Fibroblast of skin of right quadriceps (primary cell): Measurements from ENCODE around the gene AOPEP.
A peak's percentile ranks its signal among the peaks of the same experiment; 100 is the strongest.

ENCODE experiments used
- DNase-seq: peaks from one replicate; pipeline ENCODE4 v3.0.0-alpha.2; 2013

Gene AOPEP

DNA sequence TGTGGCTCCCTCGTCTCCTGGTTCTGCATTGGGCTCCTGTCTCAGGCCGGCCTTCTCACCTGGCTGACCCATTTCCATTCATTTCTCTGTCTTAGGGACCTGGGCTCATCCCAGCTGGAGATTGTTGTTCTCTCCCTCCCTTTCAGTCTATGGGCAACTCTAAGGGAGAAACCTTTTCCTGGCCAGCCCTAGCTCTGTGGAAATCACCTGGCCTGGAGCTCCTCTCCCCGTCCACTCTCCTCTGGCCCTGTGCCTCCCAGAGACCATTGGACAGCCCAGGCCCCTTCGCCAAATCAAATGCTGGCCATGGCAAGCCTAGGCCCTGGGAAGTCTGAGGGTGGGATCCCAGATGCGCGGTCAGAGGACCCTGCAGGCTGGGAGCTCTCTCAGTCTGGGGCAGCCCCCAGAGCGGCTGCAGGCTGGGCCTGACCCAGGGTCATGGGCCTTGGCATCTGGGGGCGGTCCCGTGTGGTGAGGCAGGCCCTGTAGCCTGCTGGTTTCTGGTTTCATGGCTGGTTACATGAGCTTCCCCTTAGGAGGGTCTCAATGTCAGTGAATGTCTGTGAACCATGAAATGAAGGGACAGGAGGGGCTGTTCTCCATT, 253.5 kb downstream of the AOPEP start:
- DNase-seq = no peak

DNA sequence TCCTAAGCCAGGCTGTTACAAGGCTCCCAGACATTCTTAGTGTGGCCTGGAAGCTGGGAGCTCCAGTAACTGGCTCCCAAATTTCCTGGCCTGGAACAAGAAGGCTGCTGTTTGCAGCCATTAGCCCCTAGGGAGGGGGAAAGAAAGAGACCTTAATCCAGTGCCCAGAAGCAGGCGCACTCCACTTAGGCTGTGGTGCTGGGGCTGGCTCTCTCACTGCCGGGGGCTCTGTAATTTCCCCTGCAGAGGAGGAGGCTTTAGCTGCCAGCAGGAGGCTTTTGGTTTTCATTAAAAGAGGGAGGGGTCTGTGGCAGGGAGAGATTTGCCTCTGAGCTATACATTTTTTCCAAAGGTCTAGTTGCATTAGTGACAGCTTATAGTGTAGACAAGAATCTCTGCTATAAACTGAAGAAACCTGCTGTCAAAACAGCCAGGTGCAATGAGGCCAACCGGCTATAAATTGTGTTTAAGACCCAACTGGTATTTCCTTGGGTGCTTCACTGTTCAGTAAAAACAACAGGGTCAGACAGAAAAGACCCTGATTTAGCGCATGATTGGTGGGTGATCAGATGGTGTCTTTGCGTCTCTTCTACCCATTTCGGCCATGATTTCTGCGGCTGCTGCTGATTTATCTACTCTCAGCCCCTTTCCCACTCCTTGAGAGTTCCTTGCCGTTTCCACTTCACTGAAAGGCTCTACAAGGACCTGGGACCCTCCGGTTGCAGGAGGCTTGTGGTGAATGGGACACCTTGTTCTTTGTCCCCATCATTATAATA, 254.6 kb downstream of the AOPEP start:
- DNase-seq = no peak

- no peak for DNase-seq
Measured at GRCh38 chr9:94981723-94982090, 255.2 kb downstream of the AOPEP start.

GRCh38 chr9:94982211-94982610, 255.7 kb downstream of the AOPEP start:
- DNase-seq = no peak

GRCh38 chr9:94983552-94983951, 257.1 kb downstream of the AOPEP start:
- no peak for DNase-seq

DNA sequence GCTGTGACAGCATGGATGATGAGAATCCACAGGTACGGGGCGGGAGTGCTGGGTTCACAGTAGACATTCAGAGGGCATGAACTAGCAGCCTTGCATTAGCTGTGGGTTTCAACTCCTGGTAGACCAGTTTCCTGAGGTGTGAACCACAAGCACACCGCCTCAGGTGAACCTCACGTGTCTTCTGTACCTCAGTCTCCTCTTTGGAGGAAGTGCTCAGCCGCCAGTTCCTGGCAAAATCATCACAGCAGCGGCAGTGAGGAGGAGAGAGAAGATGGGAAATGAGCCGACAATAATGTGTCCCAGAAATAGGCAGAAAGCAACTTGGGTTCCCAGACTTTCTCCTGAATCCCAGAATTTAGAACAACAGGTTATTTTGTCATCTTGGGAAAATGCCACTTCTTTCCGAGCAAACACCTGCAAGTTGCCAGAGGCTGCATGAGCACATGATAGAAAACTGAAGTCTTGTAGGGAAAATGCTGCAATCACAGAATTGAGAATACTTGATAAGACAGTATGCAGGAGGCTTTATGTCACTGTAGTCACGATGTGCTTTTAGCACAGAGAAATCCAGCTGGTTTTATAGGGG, 258.5 kb downstream of the AOPEP start:
- no peak for DNase-seq

- no peak for DNase-seq
Measured at GRCh38 chr9:94985649-94986048, 259.1 kb downstream of the AOPEP start.

DNA sequence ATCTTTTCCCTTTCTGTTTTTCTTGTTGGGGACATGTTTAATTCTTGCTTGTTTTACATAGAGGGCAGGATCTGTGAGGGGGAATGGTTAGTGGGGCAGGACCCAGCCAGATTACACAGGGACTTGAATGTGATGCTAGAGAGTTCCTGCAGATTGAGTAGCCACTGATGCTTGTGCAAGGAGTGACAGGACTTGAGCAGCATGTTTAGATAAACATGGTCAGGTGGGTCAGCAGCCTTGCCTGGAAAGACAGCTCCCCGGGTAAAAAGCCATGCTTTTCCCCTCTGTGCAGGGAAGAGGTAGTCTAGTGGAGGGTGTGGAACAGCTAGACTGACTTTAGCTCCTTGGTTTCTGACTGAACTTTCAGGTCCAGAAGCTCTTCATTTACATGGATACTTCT, 261.2 kb downstream of the AOPEP start:
- no peak for DNase-seq

- no peak for DNase-seq
Measured at GRCh38 chr9:94990897-94991561, 264.5 kb downstream of the AOPEP start.

DNA sequence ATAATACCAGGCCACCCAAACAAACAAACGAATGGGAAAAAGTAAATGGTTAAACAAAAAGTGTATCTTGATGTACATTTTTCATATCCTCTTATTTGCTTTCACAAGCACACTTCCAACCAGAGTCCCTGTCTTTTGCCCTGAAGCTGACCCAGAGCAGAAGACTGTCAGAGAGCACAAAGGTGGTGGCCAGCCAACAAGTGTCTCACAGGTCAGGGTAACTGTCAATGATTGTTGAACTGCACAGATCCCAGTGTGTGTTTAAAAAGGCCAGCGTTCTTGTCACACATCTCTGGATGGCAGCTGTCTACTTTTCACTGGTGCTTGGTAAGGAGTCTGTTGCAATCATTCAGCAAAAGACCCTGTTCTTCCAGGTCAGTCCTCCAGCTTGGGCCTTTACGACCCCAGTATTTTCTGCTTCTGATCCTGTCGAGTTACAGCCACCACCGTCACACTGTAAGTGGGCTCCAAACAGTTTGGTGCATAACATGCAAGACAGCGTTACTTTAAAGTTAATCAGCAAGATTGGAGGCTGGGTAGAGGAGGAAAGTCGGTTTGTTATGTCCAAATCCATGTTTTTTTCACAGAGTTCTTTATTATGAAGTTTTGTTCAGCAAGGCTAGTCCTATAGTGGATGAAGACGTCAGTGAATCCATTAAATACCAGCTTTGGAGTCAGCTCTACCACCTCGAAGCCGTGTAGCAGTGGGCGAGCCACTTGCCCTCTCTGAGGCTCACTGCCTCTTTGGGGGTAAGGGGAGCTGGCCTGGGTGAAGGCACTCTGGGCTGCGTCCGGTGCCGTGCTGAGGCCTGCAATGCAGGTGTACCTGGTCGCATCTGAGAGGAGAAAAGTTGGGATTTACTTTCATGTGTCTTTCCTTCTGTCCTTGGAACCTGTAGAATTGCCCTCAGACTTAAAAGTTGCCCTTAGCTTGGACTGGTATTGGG, 265.7 kb downstream of the AOPEP start:
- no peak for DNase-seq

- peak; percentile 86 for DNase-seq
Measured at GRCh38 chr9:94993160-94993820, 266.8 kb downstream of the AOPEP start.

GRCh38 chr9:94993821-94994165, 267.3 kb downstream of the AOPEP start:
- no peak for DNase-seq

GRCh38 chr9:94995048-94995693, 268.7 kb downstream of the AOPEP start:
- DNase-seq = no peak

- DNase-seq = no peak
Measured at GRCh38 chr9:94996641-94997040, 270.1 kb downstream of the AOPEP start.

DNA sequence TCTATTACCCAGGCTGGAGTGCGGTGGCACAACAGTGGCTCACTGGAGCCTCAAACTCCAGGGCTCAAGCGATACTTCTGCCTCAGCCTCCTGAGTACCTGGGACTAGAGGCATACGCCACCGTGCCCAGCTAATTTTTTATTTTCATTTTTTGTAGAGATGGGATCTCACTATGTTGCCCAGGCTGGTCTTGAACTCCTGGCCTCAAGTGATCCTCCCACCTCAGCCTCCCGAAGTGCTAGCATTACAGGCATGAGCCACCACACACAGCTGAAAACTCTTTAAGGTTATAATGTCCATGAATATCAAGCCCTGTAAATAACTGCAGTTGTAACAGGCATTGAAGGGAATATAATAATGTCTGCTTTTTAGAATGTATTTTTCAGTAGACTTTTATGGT, 271.2 kb downstream of the AOPEP start:
- no peak for DNase-seq

DNA sequence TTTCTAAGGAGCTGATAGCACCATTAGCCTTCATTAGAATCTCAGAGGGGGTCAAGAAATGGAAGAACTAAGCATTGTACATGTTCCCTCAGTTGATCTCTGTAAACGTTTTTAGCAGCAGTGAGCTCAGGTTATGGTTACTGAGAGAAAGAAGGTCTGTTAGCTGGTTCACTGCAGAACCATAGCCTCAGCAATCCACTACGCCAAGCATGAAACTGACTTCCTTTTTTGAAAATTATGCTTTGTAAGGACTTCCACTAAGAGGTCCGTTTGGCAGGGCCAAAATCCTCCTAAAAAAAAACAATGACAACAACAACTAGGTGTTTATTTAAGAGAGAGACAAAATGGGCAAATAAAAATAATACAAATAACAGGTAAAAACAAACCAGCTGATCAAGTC, 273.3 kb downstream of the AOPEP start:
- DNase-seq = no peak

DNA sequence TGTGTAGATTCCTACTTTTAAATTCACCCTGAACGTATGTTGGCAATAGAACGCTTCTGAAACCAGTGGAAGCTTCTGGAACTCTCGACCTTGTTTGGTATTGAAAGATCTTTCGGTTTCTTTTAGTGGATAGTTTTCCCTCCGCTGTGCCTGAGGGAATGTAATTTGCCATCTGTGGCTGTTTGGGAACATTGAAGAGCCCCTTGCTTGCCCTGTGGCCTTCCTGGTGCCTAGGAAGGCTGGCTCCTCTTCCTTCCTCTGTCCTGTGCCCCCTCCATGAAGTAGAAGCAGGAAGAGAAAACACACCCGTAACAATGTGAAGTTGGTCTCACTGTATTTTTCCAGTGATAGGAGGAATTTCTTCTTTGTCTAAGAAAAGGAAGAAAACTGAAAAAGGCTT, 274.3 kb downstream of the AOPEP start:
- DNase-seq = no peak

- DNase-seq = no peak
Measured at GRCh38 chr9:95001720-95002119, 275.2 kb downstream of the AOPEP start.

DNA sequence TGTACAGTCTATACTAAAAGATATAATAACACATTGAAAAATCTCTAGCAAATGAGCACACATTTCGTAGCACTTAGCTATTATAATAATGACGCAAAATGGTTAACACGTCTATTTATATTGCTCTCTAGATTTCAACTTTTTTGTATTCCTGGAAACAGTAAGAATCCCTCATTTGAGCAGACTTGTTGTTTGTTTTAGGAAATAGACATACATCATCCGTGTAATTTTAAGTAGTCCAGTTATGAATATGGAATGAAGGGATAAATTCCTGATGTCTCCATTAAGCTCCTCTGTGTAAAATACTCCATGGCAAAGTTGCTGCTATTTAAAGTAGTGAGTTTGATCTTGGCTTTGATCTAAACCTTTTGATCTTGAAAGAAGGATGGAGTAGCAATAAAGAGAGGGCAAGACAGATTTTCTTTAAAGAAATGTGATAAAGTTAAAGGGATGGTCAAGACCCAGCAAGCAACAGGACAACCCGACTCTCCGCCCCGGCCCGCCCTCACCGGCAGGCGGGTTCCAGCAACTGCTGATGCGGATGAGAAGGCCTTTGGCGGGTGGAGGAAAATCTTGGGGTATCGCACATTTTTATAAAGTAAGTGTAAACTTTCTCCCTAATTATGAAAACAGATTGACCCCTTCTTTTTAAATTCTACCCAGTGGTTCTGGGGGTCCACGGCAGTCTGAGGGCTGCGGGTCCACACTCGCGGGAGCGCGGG, 277.4 kb downstream of the AOPEP start:
- DNase-seq = peak; percentile 51

DNA sequence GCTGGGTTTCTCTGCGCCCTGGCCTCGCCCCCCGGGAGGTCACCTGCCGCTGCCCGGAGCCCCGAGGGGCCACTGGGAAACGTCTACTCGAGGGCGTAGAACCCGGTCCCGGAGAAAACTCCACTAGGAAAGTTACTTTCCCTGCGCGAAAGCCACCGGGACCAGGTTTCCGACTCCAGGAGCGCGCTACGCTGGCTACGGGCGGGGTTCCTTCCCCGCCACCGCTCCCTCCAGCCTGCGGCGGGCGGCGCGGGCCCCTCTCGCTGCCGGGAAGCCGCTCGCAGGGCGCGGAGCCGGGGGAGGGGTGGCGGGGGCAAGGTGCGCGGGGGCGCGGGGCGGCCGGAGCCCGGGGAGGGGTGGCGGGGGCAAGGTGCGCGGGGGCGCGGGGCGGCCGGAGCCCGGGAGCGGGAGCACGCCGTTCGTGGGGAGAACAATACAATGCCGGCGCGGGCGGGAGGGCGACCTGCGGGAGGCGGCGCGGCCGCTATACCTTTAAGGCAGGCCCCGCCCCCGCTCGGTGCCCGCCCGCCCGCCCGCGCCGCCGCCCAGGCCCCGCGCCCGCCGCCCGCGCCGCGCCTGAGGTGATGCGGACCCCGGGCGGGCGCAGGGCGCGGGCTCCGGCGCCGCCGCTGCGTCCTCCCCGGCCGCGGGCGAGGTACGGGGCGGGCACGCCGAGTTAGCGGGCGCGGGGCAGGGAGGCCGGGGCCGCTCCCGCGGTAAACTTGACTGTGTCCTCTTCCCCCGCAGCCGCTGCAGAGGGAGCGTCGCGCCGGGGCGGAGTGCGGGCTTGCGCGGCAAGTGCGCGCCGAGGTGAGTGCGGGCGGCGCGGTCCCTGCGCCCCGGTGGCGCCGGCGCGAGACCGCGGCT, 278.1 kb downstream of the AOPEP start:
- no peak for DNase-seq
